Activated naive CD8-positive, alpha-beta T cell treated with anti-CD3 and anti-CD28 coated beads, Interleukin-2, amount 50 U/mL, for 24 hours (primary cell): ENCODE data around the gene CMIP.
A peak's percentile ranks its signal among the peaks of the same experiment; 100 is the strongest.

Experiments used
- ATAC-seq: fragments of 150-1000 bp; cut with Tn5 transposase; one replicate; pipeline ENCODE4 v1.10.0; 2021
- DNase-seq: peaks from one replicate; pipeline ENCODE4 v3.0.0; 2021
- H3K27ac Mint-ChIP-seq: one replicate; pipeline ENCODE4 v1.8.0; 2021; ENCODE audit warnings: mild to moderate bottlenecking, mixed read lengths
- H3K27me3 Mint-ChIP-seq: one replicate; pipeline ENCODE4 v1.8.0; 2021; ENCODE audit warnings: mixed read lengths
- H3K36me3 Mint-ChIP-seq: one replicate; pipeline ENCODE4 v1.8.0; 2021; ENCODE audit warnings: low read depth, mixed read lengths
- H3K4me1 Mint-ChIP-seq: one replicate; pipeline ENCODE4 v1.8.0; 2021; ENCODE audit warnings: mixed read lengths
- H3K4me3 Mint-ChIP-seq: one replicate; pipeline ENCODE4 v1.8.0; 2021; ENCODE audit warnings: mild to moderate bottlenecking, moderate library complexity, mixed read lengths
- H3K9me3 Mint-ChIP-seq: one replicate; pipeline ENCODE4 v1.8.0; 2021; ENCODE audit warnings: mixed read lengths

The CMIP gene

GRCh38 chr16:81556715-81557284, 112.2 kb downstream of the CMIP start:
- no peak overlapping the region for H3K27ac Mint-ChIP-seq
- H3K36me3 Mint-ChIP-seq = no peaks in the 10 kb centered on the region
- DNase-seq (no peak), ATAC-seq (no peak)
- no peaks in the 10 kb centered on the region for H3K9me3 Mint-ChIP-seq
- no peaks in the 10 kb centered on the region for H3K27me3 Mint-ChIP-seq
- H3K4me1 Mint-ChIP-seq = peaks cover 36% of the 10 kb centered on the region
- H3K4me3 Mint-ChIP-seq = no peak overlapping the region

- H3K4me3 Mint-ChIP-seq = no peak overlapping the region
- H3K36me3 Mint-ChIP-seq = no peaks in the 10 kb centered on the region
- H3K27ac Mint-ChIP-seq = no peak overlapping the region
- peaks cover 26% of the 10 kb centered on the region for H3K4me1 Mint-ChIP-seq
- ATAC-seq (no peak), DNase-seq (no peak)
- H3K9me3 Mint-ChIP-seq = no peaks in the 10 kb centered on the region
- H3K27me3 Mint-ChIP-seq = no peaks in the 10 kb centered on the region
These were observed 113.5 kb downstream of the CMIP start for GRCh38 chr16:81558077-81558443.

GRCh38 chr16:81558444-81559175, 114.0 kb downstream of the CMIP start:
- Mint-ChIP-seq H3K4me1 (peaks cover 20% of the 10 kb centered on the region), H3K27ac (no peak overlapping the region), H3K4me3 (no peak overlapping the region), H3K27me3 (no peaks in the 10 kb centered on the region), H3K9me3 (no peaks in the 10 kb centered on the region), H3K36me3 (no peaks in the 10 kb centered on the region)
- DNase-seq = no peak
- ATAC-seq = no peak

GRCh38 chr16:81560979-81561657, 116.5 kb downstream of the CMIP start:
- ATAC-seq = no peak
- Mint-ChIP-seq H3K4me3 (no peak overlapping the region), H3K36me3 (no peaks in the 10 kb centered on the region), H3K27me3 (no peaks in the 10 kb centered on the region), H3K4me1 (peaks cover 12% of the 10 kb centered on the region), H3K27ac (no peak overlapping the region), H3K9me3 (no peaks in the 10 kb centered on the region)
- DNase-seq = no peak

GRCh38 chr16:81562174-81562849, 117.7 kb downstream of the CMIP start:
- Mint-ChIP-seq H3K4me3 (no peak overlapping the region), H3K27me3 (no peaks in the 10 kb centered on the region), H3K27ac (no peak overlapping the region), H3K4me1 (peaks cover 4% of the 10 kb centered on the region), H3K36me3 (peaks cover 5% of the 10 kb centered on the region), H3K9me3 (no peaks in the 10 kb centered on the region)
- ATAC-seq (no peak), DNase-seq (no peak)

GRCh38 chr16:81562926-81563325, 118.3 kb downstream of the CMIP start:
- peaks cover 10% of the 10 kb centered on the region for H3K4me1 Mint-ChIP-seq
- DNase-seq (no peak), ATAC-seq (no peak)
- no peak overlapping the region for H3K4me3 Mint-ChIP-seq
- H3K27me3 Mint-ChIP-seq = no peaks in the 10 kb centered on the region
- H3K9me3 Mint-ChIP-seq = no peaks in the 10 kb centered on the region
- H3K27ac Mint-ChIP-seq = no peak overlapping the region
- peaks cover 5% of the 10 kb centered on the region for H3K36me3 Mint-ChIP-seq

GRCh38 chr16:81564421-81564911, 119.9 kb downstream of the CMIP start:
- Mint-ChIP-seq H3K4me1 (peaks cover 23% of the 10 kb centered on the region), H3K27ac (no peak overlapping the region), H3K36me3 (peaks cover 5% of the 10 kb centered on the region), H3K9me3 (no peaks in the 10 kb centered on the region), H3K27me3 (no peaks in the 10 kb centered on the region), H3K4me3 (no peak overlapping the region)
- DNase-seq (no peak), ATAC-seq (no peak)

- Mint-ChIP-seq H3K27me3 (no peaks in the 10 kb centered on the region), H3K27ac (no peak overlapping the region), H3K9me3 (no peaks in the 10 kb centered on the region), H3K36me3 (peaks cover 5% of the 10 kb centered on the region), H3K4me1 (peaks cover 32% of the 10 kb centered on the region), H3K4me3 (no peak overlapping the region)
- DNase-seq = no peak
- no peak for ATAC-seq
These were observed 120.9 kb downstream of the CMIP start for GRCh38 chr16:81565321-81566028.

- no peak overlapping the region for H3K4me3 Mint-ChIP-seq
- peaks cover 32% of the 10 kb centered on the region for H3K4me1 Mint-ChIP-seq
- H3K36me3 Mint-ChIP-seq = peaks cover 5% of the 10 kb centered on the region
- H3K27me3 Mint-ChIP-seq = no peaks in the 10 kb centered on the region
- ATAC-seq (no peak), DNase-seq (no peak)
- H3K27ac Mint-ChIP-seq = no peak overlapping the region
- H3K9me3 Mint-ChIP-seq = no peaks in the 10 kb centered on the region
These were observed 121.7 kb downstream of the CMIP start for GRCh38 chr16:81566086-81567007.

GRCh38 chr16:81567087-81567486, 122.5 kb downstream of the CMIP start:
- DNase-seq = no peak
- H3K27ac Mint-ChIP-seq = no peak overlapping the region
- peaks cover 32% of the 10 kb centered on the region for H3K4me1 Mint-ChIP-seq
- H3K4me3 Mint-ChIP-seq = no peak overlapping the region
- no peaks in the 10 kb centered on the region for H3K27me3 Mint-ChIP-seq
- no peaks in the 10 kb centered on the region for H3K9me3 Mint-ChIP-seq
- no peak for ATAC-seq
- H3K36me3 Mint-ChIP-seq = peaks cover 5% of the 10 kb centered on the region

- Mint-ChIP-seq H3K27me3 (no peaks in the 10 kb centered on the region), H3K9me3 (no peaks in the 10 kb centered on the region), H3K4me3 (peak overlapping the region; percentile 45), H3K36me3 (peaks cover 5% of the 10 kb centered on the region), H3K27ac (peak overlapping the region; percentile 84), H3K4me1 (peaks cover 32% of the 10 kb centered on the region)
- ATAC-seq (peak; percentile 99), DNase-seq (peak; percentile 77)
These were observed 123.6 kb downstream of the CMIP start for GRCh38 chr16:81567987-81568748.

GRCh38 chr16:81568749-81569087, 124.1 kb downstream of the CMIP start:
- DNase-seq (no peak), ATAC-seq (peak; percentile 45)
- no peaks in the 10 kb centered on the region for H3K9me3 Mint-ChIP-seq
- H3K27ac Mint-ChIP-seq = peak overlapping the region; percentile 84
- H3K36me3 Mint-ChIP-seq = peaks cover 5% of the 10 kb centered on the region
- H3K27me3 Mint-ChIP-seq = no peaks in the 10 kb centered on the region
- H3K4me1 Mint-ChIP-seq = peaks cover 32% of the 10 kb centered on the region
- peak overlapping the region; percentile 45 for H3K4me3 Mint-ChIP-seq
